ENCODE measurements around the gene BAIAP3.

DNA sequence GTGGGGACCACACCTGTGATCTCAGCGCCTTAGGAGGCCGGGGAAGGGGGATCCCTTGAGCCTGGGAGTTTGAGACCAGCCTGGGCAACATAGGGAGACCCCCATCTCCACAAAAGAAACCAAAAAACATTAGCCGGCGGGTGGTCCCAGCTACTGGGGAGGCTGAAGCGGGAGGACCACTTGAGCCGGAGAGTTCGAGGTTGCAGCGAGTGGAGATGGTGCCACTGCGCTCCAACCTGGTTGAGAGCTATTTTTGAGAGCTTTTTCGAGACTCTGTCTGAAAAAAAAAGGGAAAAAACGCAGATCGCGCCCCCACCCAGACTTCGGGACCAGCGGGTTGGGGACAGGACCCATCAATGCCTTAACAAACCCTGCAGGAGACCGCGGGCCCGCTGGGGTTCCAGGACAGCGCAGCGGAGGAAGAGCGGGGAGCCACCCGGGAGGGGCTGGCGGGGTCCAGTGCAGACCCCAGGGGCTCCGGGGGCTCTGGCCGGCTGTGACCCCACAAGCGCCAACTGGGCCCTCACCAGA, 762 bp upstream of the BAIAP3 start:
- TF ChIP-seq CTCF (IDR thresholded peaks at IDR 0.05) = no peak
- TF ChIP-seq POLR2AphosphoS5 (IDR thresholded peaks at IDR 0.05) = no peak
- TF ChIP-seq POLR2A (IDR thresholded peaks at IDR 0.05) = no peak
